ENCODE data around the gene RASGRF1. TPM values are rescaled to one million over a fixed set of nuclear protein-coding genes. Genes with fewer than 3 reads are reported as not detected.

The RASGRF1 gene
- total and polyA plus RNA-seq, 2 donors (not counting 1 experiment from before 2014, with no cell fraction given): 1.0 to 9.4 TPM

DNA sequence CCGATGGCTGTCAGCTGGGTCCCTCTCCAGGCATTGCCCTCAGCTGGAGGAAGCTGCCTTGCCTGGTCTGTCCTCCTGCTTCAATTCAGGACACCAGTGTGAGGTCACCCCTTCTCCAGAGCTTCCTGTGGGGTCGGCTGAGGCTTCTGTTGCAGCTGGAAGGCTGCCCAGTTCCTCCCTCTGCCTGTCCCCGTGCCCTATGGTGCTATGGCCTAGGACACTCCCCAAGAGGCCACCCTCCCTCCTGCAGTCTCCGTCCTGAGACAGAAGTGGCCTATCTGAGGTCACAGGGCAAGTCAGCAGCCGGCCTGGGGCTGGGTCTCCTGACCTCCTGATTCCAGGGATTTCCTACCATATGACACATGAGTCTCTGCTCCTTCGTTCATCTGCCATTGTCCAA, 57.9 kb downstream of the RASGRF1 start:
- Mint-ChIP-seq H3K27ac (no peak overlapping the region), H3K4me3 (no peak overlapping the region), H3K4me1 (no peaks in the 10 kb centered on the region), H3K27me3 (peaks cover 9% of the 10 kb centered on the region), H3K9me3 (ENCODE audit: insufficient read depth) (no peaks in the 10 kb centered on the region)
- DNase-seq (no peak), ATAC-seq (ENCODE audit: low read depth) (no peak)
- Histone ChIP-seq H3K9ac (ENCODE audit: low read length) (no peak overlapping the region), H3K27me3 (replicated peaks in 1 of 4; ENCODE audit: control extremely low read depth in 1 of 4, control insufficient read depth in 3 of 4, insufficient read depth in 4 of 4, low read length in 3 of 4) (no peaks in the 10 kb centered on the region), H3K4me2 (replicated peaks; ENCODE audit: low read depth, low read length, poor library complexity, severe bottlenecking) (no peak overlapping the region), H3K4me1 (ENCODE audit: control insufficient read depth in 2 of 2, insufficient read depth in 2 of 2, low read length in 2 of 2) (no peaks in the 10 kb centered on the region), H3K36me3 (replicated peaks in 1 of 2; ENCODE audit: control extremely low read depth in 1 of 2, control insufficient read depth in 1 of 2, extremely low read depth in 1 of 2, insufficient read depth in 2 of 2, low read length in 1 of 2) (no peaks in the 10 kb centered on the region), H2AFZ (ENCODE audit: insufficient read depth, low read depth, low read length, poor library complexity, severe bottlenecking) (no peak overlapping the region), H3K9me3 (ENCODE audit: control extremely low read depth in 1 of 3, control insufficient read depth in 2 of 3, insufficient read depth in 1 of 3, low read length in 2 of 3) (peaks cover 0 to 7% (median 0%) of the 10 kb centered on the region in 3 donors), H4K20me1 (ENCODE audit: control insufficient read depth, insufficient read depth, low read length, poor library complexity, severe bottlenecking) (no peaks in the 10 kb centered on the region), H3K27ac (ENCODE audit: low read length in 2 of 2) (no peak overlapping the region), H3K79me2 (ENCODE audit: control insufficient read depth, insufficient read depth, low read length) (no peaks in the 10 kb centered on the region), H3K4me3 (ENCODE audit: control extremely low read depth in 1 of 5, extremely low read depth in 1 of 5, insufficient read depth in 1 of 5, low read depth in 2 of 5, low read length in 4 of 5) (no peak overlapping the region)
- intact Hi-C loops (cut with micrococcal nuclease): no loop called here
- ChIA-PET POLR2A (no interaction called here), CTCF (interaction anchor here (14.7 kb wide), 1 partner anchor 152 kb away, joined by 397 read pairs; no protein-coding TSS in a partner anchor)
- no peak for TF ChIP-seq EZH2 (IDR thresholded peaks at IDR 0.05; ENCODE audit: borderline replicate concordance, insufficient read depth, low read depth, low read length, poor library complexity, severe bottlenecking)
- TF ChIP-seq, protein P1, sequence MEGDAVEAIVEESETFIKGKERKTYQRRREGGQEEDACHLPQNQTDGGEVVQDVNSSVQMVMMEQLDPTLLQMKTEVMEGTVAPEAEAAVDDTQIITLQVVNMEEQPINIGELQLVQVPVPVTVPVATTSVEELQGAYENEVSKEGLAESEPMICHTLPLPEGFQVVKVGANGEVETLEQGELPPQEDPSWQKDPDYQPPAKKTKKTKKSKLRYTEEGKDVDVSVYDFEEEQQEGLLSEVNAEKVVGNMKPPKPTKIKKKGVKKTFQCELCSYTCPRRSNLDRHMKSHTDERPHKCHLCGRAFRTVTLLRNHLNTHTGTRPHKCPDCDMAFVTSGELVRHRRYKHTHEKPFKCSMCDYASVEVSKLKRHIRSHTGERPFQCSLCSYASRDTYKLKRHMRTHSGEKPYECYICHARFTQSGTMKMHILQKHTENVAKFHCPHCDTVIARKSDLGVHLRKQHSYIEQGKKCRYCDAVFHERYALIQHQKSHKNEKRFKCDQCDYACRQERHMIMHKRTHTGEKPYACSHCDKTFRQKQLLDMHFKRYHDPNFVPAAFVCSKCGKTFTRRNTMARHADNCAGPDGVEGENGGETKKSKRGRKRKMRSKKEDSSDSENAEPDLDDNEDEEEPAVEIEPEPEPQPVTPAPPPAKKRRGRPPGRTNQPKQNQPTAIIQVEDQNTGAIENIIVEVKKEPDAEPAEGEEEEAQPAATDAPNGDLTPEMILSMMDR (IDR thresholded peaks at IDR 0.05): no peak
- 45% methylated on average over 6 of the region's 6 CpGs for WGBS (ENCODE audit: insufficient coverage)

- POLR2A ChIA-PET: no interaction called here
- H3K4me3 ChIP-seq (ENCODE audit: control extremely low read depth in 1 of 5, extremely low read depth in 1 of 5, insufficient read depth in 1 of 5, low read depth in 2 of 5, low read length in 4 of 5): no peak overlapping the region
- Mint-ChIP-seq H3K9me3 (ENCODE audit: insufficient read depth) (no peaks in the 10 kb centered on the region), H3K4me3 (no peak overlapping the region), H3K4me1 (no peaks in the 10 kb centered on the region), H3K27ac (no peak overlapping the region), H3K27me3 (peaks cover 6% of the 10 kb centered on the region)
- no peak for DNase-seq
- intact Hi-C loops (cut with micrococcal nuclease): no loop called here
- no peaks in the 10 kb centered on the region for H3K4me1 ChIP-seq (ENCODE audit: control insufficient read depth in 2 of 2, insufficient read depth in 2 of 2, low read length in 2 of 2)
- H4K20me1 ChIP-seq (ENCODE audit: control insufficient read depth, insufficient read depth, low read length, poor library complexity, severe bottlenecking): no peaks in the 10 kb centered on the region
- CTCF ChIA-PET: interaction anchor here (14.7 kb wide), 1 partner anchor 153 kb away, joined by 397 read pairs; no protein-coding TSS in a partner anchor
- no peaks in the 10 kb centered on the region for H3K79me2 ChIP-seq (ENCODE audit: control insufficient read depth, insufficient read depth, low read length)
- H3K27me3 ChIP-seq (replicated peaks in 1 of 4; ENCODE audit: control extremely low read depth in 1 of 4, control insufficient read depth in 3 of 4, insufficient read depth in 4 of 4, low read length in 3 of 4): no peaks in the 10 kb centered on the region
- H3K9ac ChIP-seq (ENCODE audit: low read length): no peak overlapping the region
- no peak for ATAC-seq (ENCODE audit: low read depth)
- 90% methylated on average over 11 of the region's 12 CpGs for WGBS (ENCODE audit: insufficient coverage)
- H3K9me3 ChIP-seq (ENCODE audit: control extremely low read depth in 1 of 3, control insufficient read depth in 2 of 3, insufficient read depth in 1 of 3, low read length in 2 of 3): peaks cover 0 to 7% (median 0%) of the 10 kb centered on the region in 3 donors
- TF ChIP-seq, protein P1 (IDR thresholded peaks at IDR 0.05): no peak
- no peak for TF ChIP-seq EZH2 (IDR thresholded peaks at IDR 0.05; ENCODE audit: borderline replicate concordance, insufficient read depth, low read depth, low read length, poor library complexity, severe bottlenecking)
- no peak overlapping the region for H3K4me2 ChIP-seq (replicated peaks; ENCODE audit: low read depth, low read length, poor library complexity, severe bottlenecking)
- no peak overlapping the region for H3K27ac ChIP-seq (ENCODE audit: low read length in 2 of 2)
- no peak overlapping the region for H2AFZ ChIP-seq (ENCODE audit: insufficient read depth, low read depth, low read length, poor library complexity, severe bottlenecking)
- H3K36me3 ChIP-seq (replicated peaks in 1 of 2; ENCODE audit: control extremely low read depth in 1 of 2, control insufficient read depth in 1 of 2, extremely low read depth in 1 of 2, insufficient read depth in 2 of 2, low read length in 1 of 2): no peaks in the 10 kb centered on the region
These were observed 58.8 kb downstream of the RASGRF1 start for GRCh38 chr15:79031821-79032220.

Data from B cell (primary cell).